KG1 (cell line): ENCODE results near the gene XIRP1.
"Not testable (repeated sequence)": the region's sequence is repeated elsewhere in the genome, so short reads cannot be mapped to it uniquely, and the experiment has no call there.

Experiments used
- DNase-seq: peaks from one replicate; lab custom pipeline; 2025; lab: John Stamatoyannopoulos, UW

The XIRP1 gene

GRCh38 chr3:39192490-39193092 is at the start of gene XIRP1:
TSS of gene XIRP1 (minus strand) at chr3:39192595. CDS start at chr3:39189445, 3,150 bp downstream.
- no peak for DNase-seq

GRCh38 chr3:39241561-39241960 is 49.2 kb upstream of the XIRP1 start:
- DNase-seq = no peak

GRCh38 chr3:39237027-39237426 is 44.6 kb upstream of the XIRP1 start:
- no peak for DNase-seq

GRCh38 chr3:39234651-39235050 is 42.3 kb upstream of the XIRP1 start:
- no peak for DNase-seq

- DNase-seq = no peak
Observed at GRCh38 chr3:39232859-39233258, 40.5 kb upstream of the XIRP1 start.

- DNase-seq = no peak
Observed at GRCh38 chr3:39230453-39230852, 38.1 kb upstream of the XIRP1 start.

GRCh38 chr3:39228496-39228895 is 36.1 kb upstream of the XIRP1 start:
- no peak for DNase-seq

GRCh38 chr3:39227596-39227995 is 35.2 kb upstream of the XIRP1 start:
- DNase-seq = not testable (repeated sequence)

GRCh38 chr3:39226106-39226741 is 33.8 kb upstream of the XIRP1 start:
- no peak for DNase-seq

GRCh38 chr3:39224288-39224687 is 31.9 kb upstream of the XIRP1 start:
- DNase-seq = no peak

- no peak for DNase-seq
Observed at GRCh38 chr3:39222939-39223338, 30.5 kb upstream of the XIRP1 start.

- DNase-seq = no peak
Observed at GRCh38 chr3:39222462-39222861, 30.1 kb upstream of the XIRP1 start.

GRCh38 chr3:39221141-39221530 is 28.7 kb upstream of the XIRP1 start:
- no peak for DNase-seq

GRCh38 chr3:39220407-39221140 is 28.2 kb upstream of the XIRP1 start:
- no peak for DNase-seq

GRCh38 chr3:39219702-39220101 is 27.3 kb upstream of the XIRP1 start:
- DNase-seq = no peak

GRCh38 chr3:39216176-39216790 is 23.9 kb upstream of the XIRP1 start:
- DNase-seq = no peak

GRCh38 chr3:39213613-39214012 is 21.2 kb upstream of the XIRP1 start:
- DNase-seq = no peak

GRCh38 chr3:39212665-39213064 is 20.3 kb upstream of the XIRP1 start:
- DNase-seq = no peak

GRCh38 chr3:39211332-39212130 is 19.1 kb upstream of the XIRP1 start:
- DNase-seq = no peak

- DNase-seq = no peak
Observed at GRCh38 chr3:39210078-39210477, 17.7 kb upstream of the XIRP1 start.

- no peak for DNase-seq
Observed at GRCh38 chr3:39209329-39209970, 17.1 kb upstream of the XIRP1 start.
